H1 (cell line): ENCODE data around the gene DNAJC21. TPM values are rescaled to one million over a fixed set of nuclear protein-coding genes. Genes with fewer than 3 reads are reported as not detected.

Source experiments
- ATF2 ChIP-seq: IDR thresholded peaks from 2 replicates; pipeline ENCODE4 v1.6.1; 2012; ENCODE audit warnings: low read length, inconsistent platforms
- RNF2 ChIP-seq: fragments of 200-900, 300-1000 bp; sonication (generic); IDR thresholded peaks from 2 replicates; pipeline ENCODE4 v1.7.1; 2016; ENCODE audit warnings: borderline replicate concordance, low read depth, mild to moderate bottlenecking, antibody characterized with exemption, low read length; ENCODE audit not compliant: poor library complexity, severe bottlenecking; ENCODE audit errors: missing control alignments
- RXRA ChIP-seq: IDR thresholded peaks from 2 replicates; pipeline ENCODE4 v1.6.1; 2011; ENCODE audit warnings: low read depth, mild to moderate bottlenecking, low read length, moderate library complexity; ENCODE audit not compliant: insufficient read depth
- SP1 ChIP-seq: IDR thresholded peaks from 2 replicates; pipeline ENCODE4 v1.6.1; 2011; ENCODE audit warnings: low read depth, low read length
- TAF1 ChIP-seq: IDR thresholded peaks from 2 replicates; pipeline ENCODE4 v1.6.1; 2011; ENCODE audit warnings: mild to moderate bottlenecking, low read depth, low read length
- YY1 ChIP-seq: IDR thresholded peaks from 2 replicates; pipeline ENCODE4 v1.6.1; 2011; ENCODE audit warnings: low read depth, mild to moderate bottlenecking, low read length
- polyA plus RNA-seq, 7 experiments: library from polyadenylated mRNA; depleted of rRNA in 3 of 7; stranded (reverse) in 5 of 7; unstranded in 2 of 7; fragments of >200 nt in 5 of 7; fragments of 200-250 nt in 2 of 7; gene quantifications; 1 replicate in 5 of 7; 2 replicates in 1 of 7; 4 replicates in 1 of 7; pipeline versions ENCODE4 v1.2.1 to v1.2.3, GENCODE V29; 2011 to 2013; ENCODE audit warnings: missing spikeins in 2 of 7, mixed read lengths in 2 of 7
- total RNA-seq: library from RNA; stranded (reverse); fragmentation: NEBNext Ultra II Directional; extraction: Animal tissue kit (Norgen Biotek cat#: 25700); gene quantifications from 2 replicates; pipeline ENCODE4 v1.2.1, GENCODE V29; 2021

The DNAJC21 gene
- total and polyA plus RNA-seq, 2 of the 8 experiments (the other 6 are each of a cell fraction or from before 2014, with no cell fraction given): 5.1 to 47.5 TPM

GRCh38 chr5:34944044-34944443 lies 14.7 kb downstream of the DNAJC21 start (continued):
- no peak for TF ChIP-seq ATF2
- no peak for TF ChIP-seq TAF1
- TF ChIP-seq YY1: no peak
- TF ChIP-seq RXRA: no peak
- no peak for TF ChIP-seq RNF2
- TF ChIP-seq SP1: no peak
